Measurements from ENCODE around the gene C16orf87. TPM values are rescaled to one million over a fixed set of nuclear protein-coding genes. Genes with fewer than 3 reads are reported as not detected.
A peak's percentile ranks its signal among the peaks of the same experiment; 100 is the strongest.

C16orf87 gene
- total RNA-seq, 1 experiment from 2014 or later, result 10.2 TPM

DNA sequence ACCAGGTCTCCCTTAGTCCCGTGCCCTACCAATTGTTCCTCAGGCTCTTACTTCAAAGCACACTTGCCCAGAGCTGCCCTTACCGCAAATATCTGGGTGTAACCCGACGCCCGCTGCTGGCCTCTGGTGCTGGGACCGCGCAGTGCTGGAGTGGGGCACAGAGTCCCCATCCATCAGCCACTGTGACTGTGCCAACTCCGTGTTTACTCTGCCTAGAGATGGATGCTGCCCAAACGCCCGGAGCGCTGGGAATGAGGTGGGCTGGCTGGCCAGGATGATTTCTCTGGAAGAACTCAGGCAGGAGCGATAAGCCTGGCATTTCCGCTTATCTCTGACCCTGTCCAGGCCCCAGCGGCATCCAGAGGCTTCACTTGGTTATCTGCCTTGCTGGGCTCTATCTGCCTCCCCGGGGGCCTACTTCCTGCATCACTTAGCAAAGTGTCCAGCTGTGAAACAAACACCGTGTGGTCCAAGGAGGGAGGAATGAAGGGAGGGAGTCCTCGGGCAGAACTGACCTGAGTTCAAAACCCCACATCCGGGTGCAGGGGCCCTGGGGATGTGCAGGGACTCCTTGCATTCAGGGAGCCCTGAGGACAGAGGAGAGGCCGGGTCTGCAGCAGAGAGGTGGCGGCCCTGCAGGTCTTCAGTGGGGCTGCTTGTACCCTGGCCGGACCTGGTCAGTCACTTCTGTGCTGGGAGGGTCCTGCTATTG, 73.5 kb downstream of the C16orf87 start:
- ATAC-seq (peak; percentile 25; the same call in 1 of the 2 replicates), DNase-seq (ENCODE audit: low read depth, low spot score) (no peak)
- H3K9me2 ChIP-seq (ENCODE audit: insufficient read depth), result no peaks in the 10 kb centered on the region
- no peak overlapping the region for H3K4me2 ChIP-seq (ENCODE audit: low read length)
- no peaks in the 10 kb centered on the region for H4K20me1 ChIP-seq (ENCODE audit: insufficient read depth)
- intact Hi-C loops (cut with micrococcal nuclease), result no loop called here
- no peaks in the 10 kb centered on the region for H3K79me2 ChIP-seq (ENCODE audit: insufficient read depth, low read length)
- TF ChIP-seq ZFX (IDR thresholded peaks at IDR 0.05) (no peak), CBX3 (IDR thresholded peaks at IDR 0.05; ENCODE audit: low read depth) (no peak), JUND (IDR thresholded peaks at IDR 0.05) (no peak), ELF1 (IDR thresholded peaks at IDR 0.05; ENCODE audit: borderline replicate concordance, low read depth) (no peak)
- ChIA-PET POLR2A (no interaction called here), CTCF (no interaction called here), RAD21 (ENCODE audit: low non-redundant PET in 1 of 2, low total read pairs in 2 of 2, uncharacterized antibody in 2 of 2, unreplicated experiment in 2 of 2) (no interaction called here)
- no peaks in the 10 kb centered on the region for H3K4me1 ChIP-seq (ENCODE audit: control insufficient read depth in 1 of 2, insufficient read depth in 2 of 2, low read length in 2 of 2)
- no peak overlapping the region for H3K27ac ChIP-seq (ENCODE audit: low read depth, low read length)
- H3K27me3 ChIP-seq (ENCODE audit: insufficient read depth, low read length), result no peaks in the 10 kb centered on the region; the same call in 1 of the 2 replicates
- H3K9ac ChIP-seq (ENCODE audit: low read length), result no peak overlapping the region
- H2AFZ ChIP-seq (ENCODE audit: low read depth, low read length, poor library complexity, severe bottlenecking), result no peak overlapping the region
- BruUV-seq (replicated peaks), result no TSS peak
- no peaks in the 10 kb centered on the region for H3K36me3 ChIP-seq (ENCODE audit: control insufficient read depth in 1 of 2, insufficient read depth in 2 of 2, low read length in 2 of 2)
- no peak overlapping the region for H3K4me3 ChIP-seq (replicated peaks in 1 of 2; ENCODE audit: low read depth in 1 of 2, low read length in 2 of 2)
- H3K9me3 ChIP-seq (ENCODE audit: control insufficient read depth in 1 of 2, insufficient read depth in 1 of 2, low read depth in 1 of 2, low read length in 2 of 2), result no peaks in the 10 kb centered on the region

DNA sequence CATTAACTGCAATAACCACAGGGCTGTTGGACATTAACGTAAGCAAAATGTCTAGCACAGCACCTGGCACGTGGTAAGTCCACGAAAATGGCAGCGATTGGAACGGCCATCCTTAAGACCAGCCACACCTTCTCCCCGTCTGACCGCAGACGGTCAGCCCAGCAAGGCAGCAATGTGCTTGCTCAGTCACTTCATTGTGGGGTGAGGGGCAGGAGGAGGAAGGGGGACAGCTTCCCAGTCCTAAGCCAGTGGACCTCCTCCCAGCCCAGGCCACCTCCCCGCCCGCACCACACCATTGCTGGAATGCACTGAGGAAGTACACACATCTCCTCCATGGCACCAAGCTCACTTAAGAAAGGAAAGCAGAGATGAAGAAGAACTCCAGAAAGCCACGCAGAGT, 74.2 kb downstream of the C16orf87 start:
- no peak for TF ChIP-seq ELF1 (IDR thresholded peaks at IDR 0.05; ENCODE audit: borderline replicate concordance, low read depth)
- ChIA-PET POLR2A (no interaction called here), CTCF (no interaction called here), RAD21 (ENCODE audit: low non-redundant PET in 1 of 2, low total read pairs in 2 of 2, uncharacterized antibody in 2 of 2, unreplicated experiment in 2 of 2) (no interaction called here)
- H3K4me3 ChIP-seq (replicated peaks in 1 of 2; ENCODE audit: low read depth in 1 of 2, low read length in 2 of 2), result no peak overlapping the region
- BruUV-seq (replicated peaks), result no TSS peak
- intact Hi-C loops (cut with micrococcal nuclease), result no loop called here
- H4K20me1 ChIP-seq (ENCODE audit: insufficient read depth), result no peaks in the 10 kb centered on the region
- H3K4me2 ChIP-seq (ENCODE audit: low read length), result no peak overlapping the region
- no peaks in the 10 kb centered on the region for H3K4me1 ChIP-seq (ENCODE audit: control insufficient read depth in 1 of 2, insufficient read depth in 2 of 2, low read length in 2 of 2)
- no peak overlapping the region for H2AFZ ChIP-seq (ENCODE audit: low read depth, low read length, poor library complexity, severe bottlenecking)
- DNase-seq (ENCODE audit: low read depth, low spot score) (no peak), ATAC-seq (no peak)
- no peaks in the 10 kb centered on the region for H3K9me3 ChIP-seq (ENCODE audit: control insufficient read depth in 1 of 2, insufficient read depth in 1 of 2, low read depth in 1 of 2, low read length in 2 of 2)
- no peak overlapping the region for H3K27ac ChIP-seq (ENCODE audit: low read depth, low read length)
- H3K79me2 ChIP-seq (ENCODE audit: insufficient read depth, low read length), result no peaks in the 10 kb centered on the region
- H3K27me3 ChIP-seq (ENCODE audit: insufficient read depth, low read length), result no peaks in the 10 kb centered on the region; the same call in 1 of the 2 replicates
- no peaks in the 10 kb centered on the region for H3K36me3 ChIP-seq (ENCODE audit: control insufficient read depth in 1 of 2, insufficient read depth in 2 of 2, low read length in 2 of 2)
- H3K9me2 ChIP-seq (ENCODE audit: insufficient read depth), result no peaks in the 10 kb centered on the region
- no peak overlapping the region for H3K9ac ChIP-seq (ENCODE audit: low read length)

Data from HCT116 (cell line).